Measurements from ENCODE around the gene C1orf50.

DNA sequence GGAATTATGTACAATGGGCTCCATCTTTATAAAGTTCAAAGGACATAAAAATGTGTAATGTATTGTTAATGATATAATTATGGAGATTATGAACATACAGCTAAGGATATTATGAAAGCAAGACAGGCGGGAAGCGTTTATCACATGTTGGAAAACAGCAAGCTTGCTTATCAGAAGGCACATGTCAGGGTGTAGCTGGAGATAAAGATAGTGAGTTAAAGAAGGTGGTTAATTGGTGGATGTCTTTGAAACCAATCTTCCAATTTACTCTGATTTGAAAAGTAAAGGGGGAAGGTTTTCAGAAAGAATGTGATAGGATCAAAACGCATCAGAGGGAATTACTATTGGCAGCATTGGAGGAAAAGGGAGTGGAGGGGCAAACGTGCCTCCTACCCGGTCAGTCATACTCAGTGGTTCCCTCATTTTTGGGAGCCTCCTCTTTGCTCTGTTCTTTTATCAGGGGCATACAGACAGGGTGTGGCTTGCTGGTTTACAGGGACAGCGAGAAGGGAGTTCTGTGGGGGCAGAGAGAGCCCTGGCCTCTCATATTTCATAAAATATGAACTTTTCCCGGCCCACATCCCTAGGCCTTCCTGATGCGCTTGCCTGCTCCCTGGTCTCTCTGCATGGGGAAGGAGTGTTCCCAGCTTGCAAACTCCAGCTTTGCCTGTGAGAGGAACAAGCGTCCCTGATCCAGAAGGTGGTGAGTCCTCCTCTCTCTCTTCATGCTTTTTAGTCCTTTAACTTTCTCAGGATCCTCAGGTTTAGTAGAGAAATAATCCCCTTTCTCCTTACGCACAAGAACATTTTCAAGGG is 58.2 kb downstream of the C1orf50 start:
- TF ChIP-seq EP300 (IDR thresholded peaks at IDR 0.05) (no peak), POLR2A (IDR thresholded peaks at IDR 0.05; ENCODE audit: low read depth) (no peak)
